Measurements from ENCODE around the gene HSPG2.
"Not testable (repeated sequence)": the region's sequence is repeated elsewhere in the genome, so short reads cannot be mapped to it uniquely, and the experiment has no call there.

The HSPG2 gene

DNA sequence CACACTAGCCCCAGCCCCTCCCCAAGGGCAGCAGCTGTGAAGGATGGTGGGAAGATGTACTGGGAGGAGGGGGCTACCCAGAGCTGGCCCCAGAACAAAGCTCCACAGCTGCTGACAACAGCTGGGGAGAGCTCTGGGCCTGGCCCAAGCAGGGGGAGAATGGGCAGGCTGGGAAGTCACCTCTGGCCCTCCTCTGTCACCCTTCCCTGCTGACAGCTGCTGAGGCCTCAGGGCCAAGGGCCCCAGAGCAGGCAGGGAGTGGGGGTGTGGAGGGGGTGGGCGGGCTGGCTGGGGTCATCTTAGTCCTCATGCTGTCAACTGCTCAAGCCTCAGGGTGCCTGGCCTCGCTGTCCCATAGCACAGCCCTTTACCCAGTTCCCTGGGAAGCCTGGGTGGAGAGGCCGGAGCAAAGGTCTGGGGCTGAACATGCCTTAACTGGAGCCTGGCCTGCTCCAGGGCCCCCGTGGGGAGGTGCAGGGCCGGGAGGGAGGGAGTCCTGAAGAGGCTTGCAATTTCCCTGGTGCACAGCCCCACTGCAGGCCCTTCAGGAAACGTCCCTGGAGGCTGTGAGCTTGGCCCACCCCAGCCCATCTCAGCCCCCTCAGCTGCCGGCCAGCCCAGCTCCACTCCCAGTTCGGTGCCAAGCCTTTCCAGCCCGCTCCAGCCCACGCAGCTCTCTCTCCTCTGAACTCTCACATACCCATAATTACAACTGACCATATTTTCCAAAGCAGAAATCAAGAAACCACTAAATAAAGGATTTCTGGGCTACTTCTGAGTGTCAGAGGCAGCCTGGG is 25.7 kb downstream of the HSPG2 start:
- no peak for DNase-seq

GRCh38 chr1:21910558-21911204 is 26.4 kb downstream of the HSPG2 start:
- no peak for DNase-seq

GRCh38 chr1:21909787-21910503 is 27.2 kb downstream of the HSPG2 start:
- no peak for DNase-seq

DNA sequence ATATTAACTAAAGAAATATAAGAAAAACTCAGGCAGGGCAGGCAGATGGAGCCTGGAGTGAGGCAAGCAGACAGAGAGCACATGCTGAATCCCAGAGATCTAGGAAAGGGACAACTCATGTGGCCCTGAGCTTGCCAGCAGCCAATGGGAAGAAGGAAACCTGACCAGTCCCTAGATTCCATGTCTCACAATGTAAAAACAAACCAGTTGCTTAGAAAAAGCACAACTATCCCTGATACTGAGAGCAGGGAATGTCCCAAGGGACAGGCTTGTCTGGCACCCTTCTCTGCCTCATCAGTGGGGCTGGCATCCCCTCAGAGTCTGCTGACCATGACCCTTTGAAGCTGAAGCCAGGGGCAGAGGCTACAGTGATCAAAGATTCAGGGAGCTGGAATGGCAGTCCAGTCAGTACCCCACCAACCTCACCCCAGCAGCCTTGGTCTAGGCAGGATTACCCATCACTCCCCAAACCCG is 27.8 kb downstream of the HSPG2 start:
- no peak for DNase-seq

DNA sequence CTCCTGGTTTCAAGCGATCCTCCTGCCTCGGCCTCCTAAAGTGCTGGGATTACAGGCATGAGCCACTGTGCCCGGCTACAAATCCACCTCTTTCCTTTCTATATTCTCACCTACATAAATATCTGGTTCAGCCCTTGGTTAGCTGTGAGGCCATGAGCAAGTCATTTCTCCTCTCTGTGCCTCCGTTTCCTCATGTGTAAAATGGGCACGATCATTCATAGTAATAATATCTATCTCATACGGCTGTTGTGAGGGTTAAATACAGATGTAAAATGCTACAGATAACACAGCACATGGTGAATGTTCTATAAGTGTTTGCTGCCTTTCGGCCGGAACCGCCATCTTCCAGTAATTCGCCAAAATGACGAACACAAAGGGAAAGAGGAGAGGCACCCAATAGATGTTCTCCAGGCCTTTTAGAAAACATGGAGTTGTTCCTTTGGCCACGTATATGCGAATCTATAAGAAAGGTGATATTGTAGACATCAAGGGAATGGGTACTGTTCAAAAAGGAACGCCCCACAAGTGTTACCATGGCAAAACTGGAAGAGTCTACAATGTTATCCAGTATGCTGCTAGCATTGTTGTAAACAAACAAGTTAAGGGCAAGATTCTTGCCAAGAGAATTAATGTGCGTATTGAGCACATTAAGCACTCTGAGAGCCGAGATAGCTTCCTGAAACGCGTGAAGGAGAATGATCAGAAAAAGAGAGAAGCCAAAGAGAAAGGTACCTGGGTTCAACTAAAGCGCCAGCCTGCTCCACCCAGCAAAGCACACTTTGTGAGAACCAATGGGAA is 29.2 kb downstream of the HSPG2 start:
- DNase-seq = not testable (repeated sequence)

GRCh38 chr1:21907079-21907418 is 30.1 kb downstream of the HSPG2 start:
- no peak for DNase-seq

DNA sequence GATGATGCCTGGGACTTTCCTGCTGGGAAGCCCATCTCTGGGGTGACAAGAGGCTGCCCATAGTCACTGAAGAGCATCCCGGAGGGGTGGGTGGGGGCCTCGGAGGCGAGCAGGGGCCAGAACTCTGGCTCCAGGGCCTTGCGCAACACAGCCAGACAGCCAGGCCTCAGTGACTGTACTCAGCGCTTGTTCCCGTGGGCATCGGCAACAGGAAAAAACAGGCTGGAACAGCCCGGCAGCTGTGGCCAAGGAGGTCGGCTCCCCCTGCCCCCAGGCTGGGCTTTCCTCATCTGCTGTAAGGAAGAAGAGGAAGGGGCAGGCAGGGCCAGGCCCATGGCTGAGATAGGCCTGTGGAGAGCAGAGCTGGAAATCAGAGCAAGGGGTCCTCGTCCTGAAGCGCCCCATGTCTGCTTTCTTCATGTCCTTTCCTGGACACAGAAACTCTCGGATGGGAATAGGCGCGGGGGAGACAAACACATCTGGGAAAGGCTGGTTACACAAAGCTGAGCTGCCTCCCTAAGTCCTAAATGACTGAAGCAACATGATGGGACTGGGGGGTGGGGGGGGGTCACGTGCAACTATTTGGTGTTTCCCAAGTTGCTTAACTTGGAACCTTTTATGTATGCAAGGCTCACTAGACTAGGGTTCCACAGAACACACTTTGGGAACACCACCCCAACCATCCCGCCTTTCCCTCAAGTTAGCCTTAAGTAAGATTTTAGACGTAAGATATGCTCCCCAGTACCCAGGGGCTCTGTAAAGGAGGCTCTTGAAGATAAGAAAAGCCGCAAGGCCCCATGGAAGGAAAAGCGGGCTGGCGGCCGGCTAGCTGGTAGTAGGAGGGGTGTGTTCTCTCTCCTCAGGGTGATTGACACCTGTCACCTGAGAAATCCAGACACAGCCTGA is 30.7 kb downstream of the HSPG2 start:
- no peak for DNase-seq

GRCh38 chr1:21904704-21905520 is 32.2 kb downstream of the HSPG2 start:
- no peak for DNase-seq

DNA sequence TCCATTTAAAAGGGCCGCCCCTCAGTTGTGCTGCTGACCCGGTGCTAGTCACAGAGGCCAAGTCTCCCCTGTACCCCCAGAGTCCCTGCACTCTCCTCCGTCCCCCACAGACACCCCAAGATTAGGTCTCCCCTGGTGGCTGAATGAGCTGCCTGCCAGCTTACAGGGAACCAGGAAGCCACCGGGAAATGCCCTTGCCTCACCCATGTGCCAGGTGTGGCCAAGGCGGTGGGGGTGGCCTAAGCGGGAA is 32.7 kb downstream of the HSPG2 start:
- DNase-seq = no peak

DNA sequence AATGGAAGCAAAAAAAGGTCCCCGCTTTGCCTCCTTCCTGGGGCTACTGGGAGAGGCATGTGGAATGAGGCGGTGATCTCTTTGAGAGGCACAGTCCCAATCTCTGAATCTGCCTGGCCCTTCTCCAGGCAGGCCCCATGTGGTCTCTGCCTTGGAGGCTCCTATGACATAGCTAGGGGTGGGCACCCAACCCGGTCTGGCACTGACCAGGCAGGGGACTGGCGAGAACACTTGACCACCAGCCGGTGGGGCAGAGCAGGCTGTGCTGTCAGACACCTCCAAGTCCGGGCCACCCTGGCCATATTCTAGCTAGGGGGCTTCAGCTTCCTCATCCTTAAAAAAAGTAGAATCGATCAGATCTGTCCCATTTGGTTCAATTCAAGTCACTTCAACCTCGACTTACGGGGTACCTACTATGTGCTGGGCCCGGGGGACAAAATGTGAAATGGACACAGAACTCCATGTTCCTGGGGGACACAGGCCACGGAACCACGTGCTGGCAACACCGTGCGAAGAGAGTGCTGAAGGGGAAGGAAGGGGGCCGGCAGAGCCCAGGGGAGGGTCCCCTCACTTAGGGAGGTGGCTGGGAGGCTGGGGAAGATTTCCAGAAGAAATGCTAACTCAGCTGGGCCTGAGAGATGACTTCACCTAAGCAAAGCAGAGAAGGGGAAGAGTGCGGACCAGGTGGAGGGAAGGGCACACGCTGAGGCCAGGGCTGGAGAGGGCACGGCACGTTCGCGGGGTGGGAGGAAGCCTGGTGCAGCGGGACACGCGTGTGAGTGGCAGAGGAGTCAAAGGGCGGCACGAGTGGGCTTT is 33.3 kb downstream of the HSPG2 start:
- no peak for DNase-seq

GRCh38 chr1:21902026-21903012 is 34.8 kb downstream of the HSPG2 start:
- DNase-seq = no peak

DNA sequence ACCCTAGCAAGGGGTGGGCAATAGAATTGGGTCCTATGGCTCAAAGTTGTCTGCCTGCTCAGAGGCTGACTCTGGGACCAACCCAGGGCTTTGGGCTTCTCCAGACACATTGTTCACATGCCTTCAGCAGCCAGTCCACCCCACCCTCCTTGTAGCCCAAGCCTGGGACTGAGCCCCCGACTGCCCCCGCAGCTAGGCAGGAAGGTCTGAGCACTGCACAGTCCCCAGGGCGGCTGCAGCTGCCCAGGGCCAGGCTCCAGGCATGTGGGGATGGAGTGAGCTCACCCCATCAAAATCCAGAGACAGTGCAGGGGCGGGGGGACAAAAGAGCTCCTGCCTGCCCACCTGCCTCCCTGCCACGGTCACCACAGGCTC is 35.6 kb downstream of the HSPG2 start:
- DNase-seq = no peak

DNA sequence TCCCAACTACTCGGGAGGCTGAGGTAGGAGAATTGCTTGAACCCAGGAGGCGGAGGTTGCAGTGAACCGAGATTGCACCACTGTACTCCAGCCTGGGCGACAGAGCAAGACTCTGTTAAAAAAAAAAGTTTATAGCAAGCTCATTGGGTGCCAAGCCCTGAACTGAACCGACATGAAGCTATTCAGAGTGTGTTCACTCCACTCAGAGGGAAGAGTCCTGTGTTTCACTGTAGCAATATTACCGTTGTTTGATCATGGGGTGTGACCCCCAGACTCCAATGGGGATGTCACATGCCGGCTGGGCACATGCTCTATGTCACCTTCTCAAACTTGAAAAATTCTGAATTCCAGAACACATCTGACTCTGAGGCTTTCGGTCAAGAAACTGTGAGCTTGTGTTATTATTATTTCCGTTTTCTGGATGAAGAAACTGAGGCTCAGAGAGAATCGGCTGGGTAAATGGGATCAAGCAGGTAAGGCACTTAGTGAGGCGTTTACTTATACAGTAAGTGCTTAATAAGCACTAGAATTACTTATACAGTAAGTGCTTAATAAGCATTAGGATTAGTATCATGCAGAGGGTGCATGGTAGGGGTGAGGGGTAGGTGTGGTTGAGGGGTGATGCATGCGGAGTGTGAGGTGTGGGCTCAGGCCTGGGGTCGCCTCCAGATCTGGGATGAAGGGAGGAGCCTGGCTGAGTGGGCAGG is 36.2 kb downstream of the HSPG2 start:
- no peak for DNase-seq

GRCh38 chr1:21899987-21900386 is 37.1 kb downstream of the HSPG2 start:
- no peak for DNase-seq

GRCh38 chr1:21899267-21899810 is 37.8 kb downstream of the HSPG2 start:
- no peak for DNase-seq

DNA sequence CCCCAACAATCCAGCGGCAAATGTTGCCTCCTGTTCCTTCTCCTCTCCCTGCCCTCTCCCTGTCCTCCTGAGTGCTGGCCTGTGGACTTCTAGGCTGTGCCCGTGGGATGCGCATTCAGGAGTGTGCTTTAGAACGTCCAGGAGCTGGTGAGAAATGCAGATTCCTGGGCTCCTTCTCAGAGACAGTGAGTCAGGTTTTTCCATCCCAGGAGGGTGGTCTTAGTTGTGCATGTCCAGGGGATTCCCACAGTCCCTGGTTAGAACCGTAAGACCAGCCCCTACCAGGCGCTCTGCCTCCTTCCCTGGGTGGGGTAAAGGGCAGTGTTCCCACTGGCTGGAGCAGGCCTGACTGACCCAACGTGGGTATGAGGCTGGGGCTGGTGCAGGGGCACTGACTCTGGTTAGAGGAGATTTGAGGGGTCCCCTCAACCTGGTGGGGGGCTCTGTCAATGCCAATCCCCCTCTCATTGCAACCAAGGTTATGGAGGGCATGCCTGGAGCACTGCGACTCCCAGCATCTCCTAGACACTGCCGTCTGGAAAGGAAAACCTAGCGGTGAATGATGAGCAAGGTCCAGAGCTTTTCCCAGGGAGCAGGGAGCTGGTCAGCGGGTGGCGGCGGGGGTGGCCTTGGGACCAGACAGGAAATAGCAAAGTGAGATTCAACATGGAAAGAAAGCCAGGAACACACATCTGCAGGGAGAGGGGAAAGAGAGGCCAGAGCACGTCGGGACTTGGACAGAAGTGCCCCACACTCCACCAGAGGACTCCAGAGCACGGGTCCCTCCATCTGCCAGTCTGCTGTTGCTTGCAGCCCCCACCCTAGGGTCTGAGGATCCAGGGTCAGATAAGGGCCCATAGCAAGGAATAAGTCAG is 38.5 kb downstream of the HSPG2 start:
- DNase-seq = no peak

GRCh38 chr1:21897844-21898243 is 39.3 kb downstream of the HSPG2 start:
- no peak for DNase-seq

Measured in activated CD4-positive, CD25-positive, alpha-beta regulatory T cell treated with anti-CD3 and anti-CD28 coated beads, Interleukin-2, amount 50 U/mL, for 72 hours (primary cell).